Activated naive CD4-positive, alpha-beta T cell treated with anti-CD3 and anti-CD28 coated beads, Interleukin-2, amount 10 ng/mL, durations not matched to agents 7 days and 5 days (primary cell): ENCODE data around the gene ALG12.

Experiments
- CTCF ChIA-PET: fragments of 350-600 bp; sonication (Branson Sonifier 250); formaldehyde crosslinking; loops from one replicate; lab custom pipeline; 2021; ENCODE audit warnings: antibody characterized with exemption; lab: Charles Lee
- DNase-seq: peaks from one replicate; pipeline ENCODE4 v3.0.0-alpha.2; 2020
- H3K27ac Mint-ChIP-seq: one replicate; pipeline ENCODE4 v1.8.0; 2021; ENCODE audit warnings: mild to moderate bottlenecking, moderate library complexity, mixed read lengths
- H3K27me3 Mint-ChIP-seq: one replicate; pipeline ENCODE4 v1.8.0; 2021; ENCODE audit warnings: mild to moderate bottlenecking, mixed read lengths
- H3K36me3 Mint-ChIP-seq: one replicate; pipeline ENCODE4 v1.8.0; 2021; ENCODE audit warnings: mixed read lengths
- H3K4me1 Mint-ChIP-seq: one replicate; pipeline ENCODE4 v1.8.0; 2021; ENCODE audit warnings: mixed read lengths
- H3K4me3 Mint-ChIP-seq: one replicate; pipeline ENCODE4 v1.8.0; 2021; ENCODE audit warnings: mild to moderate bottlenecking, moderate library complexity, mixed read lengths
- H3K9me3 Mint-ChIP-seq: one replicate; pipeline ENCODE4 v1.8.0; 2021; ENCODE audit warnings: mixed read lengths

Gene ALG12

DNA sequence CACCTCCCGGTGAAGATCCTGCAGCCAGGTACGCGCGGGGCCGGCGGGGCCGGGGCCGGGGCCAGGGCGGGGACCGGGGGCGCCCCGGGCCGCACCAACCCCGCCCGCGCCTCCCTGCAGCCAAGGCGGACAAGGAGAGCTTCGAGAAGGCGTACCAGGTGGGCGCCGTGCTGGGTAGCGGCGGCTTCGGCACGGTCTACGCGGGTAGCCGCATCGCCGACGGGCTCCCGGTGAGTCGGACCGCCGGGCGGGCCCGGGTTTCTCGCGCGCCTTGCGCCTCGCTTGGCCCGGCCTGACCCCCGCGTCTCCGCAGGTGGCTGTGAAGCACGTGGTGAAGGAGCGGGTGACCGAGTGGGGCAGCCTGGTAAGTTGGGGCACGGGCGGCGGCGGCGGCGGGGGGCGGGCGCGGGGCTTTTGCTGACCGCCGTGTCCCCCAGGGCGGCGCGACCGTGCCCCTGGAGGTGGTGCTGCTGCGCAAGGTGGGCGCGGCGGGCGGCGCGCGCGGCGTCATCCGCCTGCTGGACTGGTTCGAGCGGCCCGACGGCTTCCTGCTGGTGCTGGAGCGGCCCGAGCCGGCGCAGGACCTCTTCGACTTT is 42.9 kb upstream of the ALG12 start:
- Mint-ChIP-seq H3K4me3 (peak overlapping the region; percentile 90), H3K36me3 (peaks cover 16% of the 10 kb centered on the region), H3K9me3 (no peaks in the 10 kb centered on the region), H3K4me1 (peaks cover 36% of the 10 kb centered on the region), H3K27ac (peak overlapping the region; percentile 89), H3K27me3 (no peaks in the 10 kb centered on the region)
- peak; percentile 60 for DNase-seq
- CTCF ChIA-PET: no interaction called here

DNA sequence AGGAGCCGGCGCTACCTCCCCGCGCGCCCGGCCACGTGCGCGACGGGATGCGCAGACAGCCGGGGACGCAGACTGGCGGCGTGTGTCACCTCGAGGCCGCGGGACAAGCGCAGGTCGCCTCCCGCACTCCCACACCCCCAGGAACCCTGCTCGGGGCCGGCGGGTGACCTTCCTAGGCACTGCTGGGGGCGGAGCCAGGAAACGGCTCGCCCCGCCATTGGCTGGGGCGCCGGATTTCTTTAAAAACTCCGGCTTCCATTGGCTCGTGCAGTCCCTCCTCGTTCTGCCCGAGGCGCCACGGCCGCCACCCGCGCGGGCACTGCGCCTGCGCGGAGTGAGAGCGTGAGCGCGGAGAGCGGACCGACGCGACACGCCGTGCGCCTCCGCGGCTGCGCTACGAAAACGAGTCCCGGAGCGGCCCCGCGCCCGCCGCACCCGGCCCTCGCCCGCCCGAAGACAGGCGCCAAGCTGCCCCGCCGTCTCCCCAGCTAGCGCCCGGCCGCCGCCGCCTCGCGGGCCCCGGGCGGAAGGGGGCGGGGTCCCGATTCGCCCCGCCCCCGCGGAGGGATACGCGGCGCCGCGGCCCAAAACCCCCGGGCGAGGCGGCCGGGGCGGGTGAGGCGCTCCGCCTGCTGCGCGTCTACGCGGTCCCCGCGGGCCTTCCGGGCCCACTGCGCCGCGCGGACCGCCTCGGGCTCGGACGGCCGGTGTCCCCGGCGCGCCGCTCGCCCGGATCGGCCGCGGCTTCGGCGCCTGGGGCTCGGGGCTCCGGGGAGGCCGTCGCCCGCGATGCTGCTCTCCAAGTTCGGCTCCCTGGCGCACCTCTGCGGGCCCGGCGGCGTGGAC is 42.1 kb upstream of the ALG12 start, which contains the start of gene PIM3:
Gene PIM3, plus strand, starts transcription at position 614 of the 846 bp plus-strand sequence. Its CDS starts 176 bp downstream, at position 790.
- Mint-ChIP-seq H3K4me1 (peaks cover 36% of the 10 kb centered on the region), H3K9me3 (no peaks in the 10 kb centered on the region), H3K27me3 (no peaks in the 10 kb centered on the region), H3K27ac (peak within 1 kb of the TSS; percentile 89), H3K4me3 (peak within 1 kb of the TSS; percentile 90), H3K36me3 (peaks cover 16% of the 10 kb centered on the region)
- peak; percentile 95 for DNase-seq
- CTCF ChIA-PET: no interaction called here

DNA sequence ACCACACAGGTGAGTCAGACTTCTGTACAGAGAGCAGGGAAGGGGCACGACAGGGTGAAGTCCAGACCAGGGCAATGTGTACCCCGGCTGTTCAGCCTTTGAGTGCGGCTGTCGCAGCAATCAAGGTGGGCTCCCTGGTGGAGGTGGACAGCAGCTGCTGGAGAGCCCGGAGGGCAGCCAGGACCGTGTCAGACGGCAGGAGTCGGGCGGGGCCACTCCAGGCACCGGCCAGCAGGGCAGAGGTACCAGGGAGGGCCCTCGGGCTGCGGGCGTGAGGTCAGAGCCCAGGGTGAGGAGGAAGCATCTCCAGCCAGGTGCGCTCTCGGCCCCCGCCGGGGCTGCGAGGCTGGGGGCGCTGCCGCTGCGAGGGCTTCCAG is 41.5 kb upstream of the ALG12 start:
- no peaks in the 10 kb centered on the region for H3K27me3 Mint-ChIP-seq
- CTCF ChIA-PET: no interaction called here
- H3K9me3 Mint-ChIP-seq: no peaks in the 10 kb centered on the region
- H3K27ac Mint-ChIP-seq: peak overlapping the region; percentile 76
- H3K4me1 Mint-ChIP-seq: peaks cover 35% of the 10 kb centered on the region
- H3K36me3 Mint-ChIP-seq: peaks cover 16% of the 10 kb centered on the region
- peak overlapping the region; percentile 73 for H3K4me3 Mint-ChIP-seq
- DNase-seq: peak; percentile 48

DNA sequence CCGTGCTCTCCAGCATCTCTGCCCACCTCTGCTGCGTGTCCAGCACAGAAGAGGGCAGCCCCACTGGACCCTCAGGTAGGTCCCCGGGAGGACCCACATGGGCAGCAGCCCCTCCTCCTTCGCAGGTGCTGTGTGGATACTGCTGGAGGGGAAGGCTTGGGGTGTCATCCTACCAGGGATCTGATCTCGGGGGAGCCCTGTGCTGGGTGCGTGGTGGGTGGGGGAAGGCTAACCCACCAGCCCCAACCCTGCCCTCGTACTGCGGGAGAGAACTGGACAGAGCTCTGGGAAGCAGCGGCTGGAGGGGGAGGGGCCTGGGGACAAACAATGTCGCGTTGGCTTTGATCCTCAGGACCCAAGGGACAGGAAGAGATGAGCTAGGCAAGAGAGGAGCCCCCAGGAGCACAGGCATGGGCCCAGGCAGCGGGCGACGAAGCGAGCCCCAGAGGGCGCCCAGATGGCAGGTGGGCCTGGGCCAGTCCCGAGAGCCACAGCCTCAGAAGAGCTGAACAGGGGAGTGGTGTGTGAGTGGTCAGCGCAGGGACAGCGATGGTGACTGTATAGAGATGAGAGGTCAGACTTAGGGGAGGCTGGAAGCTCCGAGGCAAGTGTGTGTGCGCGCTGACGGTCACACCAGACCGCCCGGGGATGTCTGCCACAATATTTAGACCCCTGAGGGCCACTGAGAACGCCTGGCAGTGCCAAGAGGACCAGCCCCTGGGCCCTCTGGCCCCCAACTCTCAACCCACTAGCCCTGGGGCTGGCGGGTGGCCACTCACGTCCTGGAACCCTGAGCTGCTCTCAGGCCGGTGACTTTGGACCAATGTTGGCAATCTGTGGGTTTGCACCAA is 40.9 kb upstream of the ALG12 start:
- Mint-ChIP-seq H3K4me3 (peak overlapping the region; percentile 73), H3K27me3 (no peaks in the 10 kb centered on the region), H3K4me1 (peaks cover 30% of the 10 kb centered on the region), H3K36me3 (peaks cover 15% of the 10 kb centered on the region), H3K9me3 (no peaks in the 10 kb centered on the region), H3K27ac (peak overlapping the region; percentile 76)
- CTCF ChIA-PET: no interaction called here
- DNase-seq: no peak

DNA sequence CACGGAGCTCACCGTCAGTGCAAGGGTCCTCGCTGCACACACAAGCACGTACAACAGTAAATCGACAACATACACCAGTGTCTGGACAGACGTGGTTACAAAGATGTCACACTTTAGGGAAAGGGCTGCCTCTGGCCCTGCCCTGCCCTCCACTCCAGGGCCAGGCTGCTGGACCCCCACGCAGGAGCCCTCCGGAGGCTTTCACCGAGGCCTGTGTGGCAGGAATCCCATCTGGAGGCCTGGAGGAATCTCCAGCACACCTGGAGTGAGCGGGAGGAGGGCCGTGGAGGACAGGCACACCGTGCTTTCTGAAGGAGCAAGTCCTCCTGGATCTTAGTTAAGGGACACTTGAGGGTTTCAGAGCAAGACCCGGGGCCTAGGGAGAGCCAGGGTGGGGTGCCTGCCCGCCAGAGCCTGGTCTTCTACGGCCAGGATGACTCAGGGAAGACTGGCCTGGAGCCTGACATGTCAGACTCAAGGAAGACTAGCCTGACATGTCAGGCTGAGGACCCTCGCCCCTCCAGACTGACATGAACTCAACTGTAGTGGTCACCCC is 40.2 kb upstream of the ALG12 start:
- Mint-ChIP-seq H3K4me1 (peaks cover 23% of the 10 kb centered on the region), H3K27ac (peak overlapping the region; percentile 71), H3K27me3 (no peaks in the 10 kb centered on the region), H3K9me3 (no peaks in the 10 kb centered on the region), H3K4me3 (peak overlapping the region; percentile 73), H3K36me3 (peaks cover 8% of the 10 kb centered on the region)
- CTCF ChIA-PET: no interaction called here
- no peak for DNase-seq

DNA sequence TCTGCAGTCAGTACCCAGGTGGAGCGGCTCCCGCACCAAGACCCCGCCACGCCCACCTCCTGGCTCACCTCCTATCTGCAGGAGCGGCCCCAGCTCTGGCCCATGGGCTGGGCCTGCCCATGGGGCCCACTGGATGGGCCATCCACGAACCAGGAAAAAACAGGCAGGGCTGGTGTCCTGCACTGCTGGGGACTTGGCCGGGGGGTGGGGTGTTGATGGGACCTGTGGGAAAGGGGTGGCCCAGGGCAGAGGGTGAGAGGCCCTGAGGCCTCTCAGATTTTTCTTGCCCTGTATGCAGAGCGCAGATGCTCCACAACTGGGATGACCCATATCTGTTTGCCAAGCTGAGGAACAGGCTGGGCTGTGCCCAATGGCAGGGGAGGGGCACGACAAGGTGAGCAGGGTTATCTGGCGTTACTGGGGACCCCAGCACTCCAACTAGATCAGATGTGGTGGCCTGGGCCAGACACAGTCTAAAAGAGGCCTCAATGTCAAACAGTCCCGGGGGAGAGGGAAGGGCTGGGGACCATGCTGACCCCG is 39.7 kb upstream of the ALG12 start:
- Mint-ChIP-seq H3K27me3 (no peaks in the 10 kb centered on the region), H3K9me3 (no peaks in the 10 kb centered on the region), H3K4me3 (no peak overlapping the region), H3K4me1 (peaks cover 17% of the 10 kb centered on the region), H3K36me3 (peaks cover 6% of the 10 kb centered on the region), H3K27ac (no peak overlapping the region)
- CTCF ChIA-PET: no interaction called here
- no peak for DNase-seq

DNA sequence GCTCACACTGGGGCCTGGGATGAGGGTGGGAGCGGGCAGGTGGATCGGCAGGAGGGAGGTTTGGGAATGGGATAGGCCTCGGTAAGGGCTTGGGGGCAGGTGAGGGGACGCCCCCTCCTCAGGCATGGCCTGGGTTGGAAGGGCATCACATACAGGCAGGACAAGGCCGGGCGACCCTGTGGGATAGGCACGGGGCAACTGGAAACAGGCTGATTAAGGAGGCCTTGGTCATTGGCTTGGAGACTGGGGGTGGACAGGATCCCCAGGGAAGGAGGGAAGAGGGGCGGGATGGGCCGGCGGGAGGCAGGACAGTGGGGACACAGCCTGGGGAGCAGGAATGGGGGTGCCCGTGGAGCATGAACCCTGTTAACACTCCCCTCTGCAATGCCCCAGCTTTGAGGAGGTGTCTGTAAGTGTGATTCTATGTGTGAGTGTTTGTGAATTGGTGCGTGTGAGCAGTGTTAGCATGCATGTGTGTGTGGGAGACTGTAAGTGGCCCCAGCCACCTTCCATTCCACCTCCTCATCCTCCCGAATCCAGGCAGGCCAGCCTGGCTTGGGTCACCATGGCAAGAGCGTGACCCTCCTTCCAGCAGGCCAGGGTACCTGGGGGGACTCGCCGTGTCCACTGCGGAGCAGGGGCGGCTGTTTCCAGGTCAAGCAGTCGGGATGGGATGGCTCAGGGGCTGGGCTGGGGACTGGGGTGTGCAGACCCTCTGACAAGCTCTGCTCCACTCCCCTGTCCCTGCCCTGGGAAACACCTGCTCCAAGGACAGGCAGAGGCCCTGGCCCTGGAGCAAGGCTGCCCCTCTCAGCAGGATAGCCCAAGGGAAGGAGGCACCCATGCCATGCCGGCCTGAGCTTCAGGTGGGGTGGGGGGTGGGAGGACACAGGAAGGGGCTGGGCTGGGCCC is 38.9 kb upstream of the ALG12 start:
- no peak for DNase-seq
- H3K27me3 Mint-ChIP-seq: no peaks in the 10 kb centered on the region
- H3K9me3 Mint-ChIP-seq: no peaks in the 10 kb centered on the region
- peaks cover 6% of the 10 kb centered on the region for H3K36me3 Mint-ChIP-seq
- CTCF ChIA-PET: no interaction called here
- peaks cover 14% of the 10 kb centered on the region for H3K4me1 Mint-ChIP-seq
- peak overlapping the region; percentile 5 for H3K27ac Mint-ChIP-seq
- no peak overlapping the region for H3K4me3 Mint-ChIP-seq

DNA sequence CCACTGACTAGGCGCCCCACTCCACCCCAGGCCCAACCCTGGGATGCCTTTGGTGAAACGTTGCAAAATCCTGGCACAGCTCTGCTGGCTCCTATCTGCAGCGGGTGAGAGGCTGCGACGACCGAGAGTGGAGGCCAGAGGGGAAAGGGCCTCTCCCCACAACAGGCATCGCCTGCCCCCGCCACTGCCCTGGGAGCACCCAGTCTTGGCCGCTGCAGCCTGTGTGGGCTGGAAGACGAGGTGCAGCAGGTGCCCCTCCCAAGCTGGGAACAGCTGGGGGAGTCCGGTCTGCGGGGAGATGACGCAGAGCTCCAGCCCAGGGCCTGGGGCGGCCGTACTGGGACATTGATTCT is 38.2 kb upstream of the ALG12 start:
- Mint-ChIP-seq H3K27me3 (no peaks in the 10 kb centered on the region), H3K27ac (no peak overlapping the region), H3K36me3 (peaks cover under 1% of the 10 kb centered on the region), H3K4me1 (peaks cover 11% of the 10 kb centered on the region), H3K9me3 (no peaks in the 10 kb centered on the region), H3K4me3 (no peak overlapping the region)
- CTCF ChIA-PET: no interaction called here
- DNase-seq: no peak

DNA sequence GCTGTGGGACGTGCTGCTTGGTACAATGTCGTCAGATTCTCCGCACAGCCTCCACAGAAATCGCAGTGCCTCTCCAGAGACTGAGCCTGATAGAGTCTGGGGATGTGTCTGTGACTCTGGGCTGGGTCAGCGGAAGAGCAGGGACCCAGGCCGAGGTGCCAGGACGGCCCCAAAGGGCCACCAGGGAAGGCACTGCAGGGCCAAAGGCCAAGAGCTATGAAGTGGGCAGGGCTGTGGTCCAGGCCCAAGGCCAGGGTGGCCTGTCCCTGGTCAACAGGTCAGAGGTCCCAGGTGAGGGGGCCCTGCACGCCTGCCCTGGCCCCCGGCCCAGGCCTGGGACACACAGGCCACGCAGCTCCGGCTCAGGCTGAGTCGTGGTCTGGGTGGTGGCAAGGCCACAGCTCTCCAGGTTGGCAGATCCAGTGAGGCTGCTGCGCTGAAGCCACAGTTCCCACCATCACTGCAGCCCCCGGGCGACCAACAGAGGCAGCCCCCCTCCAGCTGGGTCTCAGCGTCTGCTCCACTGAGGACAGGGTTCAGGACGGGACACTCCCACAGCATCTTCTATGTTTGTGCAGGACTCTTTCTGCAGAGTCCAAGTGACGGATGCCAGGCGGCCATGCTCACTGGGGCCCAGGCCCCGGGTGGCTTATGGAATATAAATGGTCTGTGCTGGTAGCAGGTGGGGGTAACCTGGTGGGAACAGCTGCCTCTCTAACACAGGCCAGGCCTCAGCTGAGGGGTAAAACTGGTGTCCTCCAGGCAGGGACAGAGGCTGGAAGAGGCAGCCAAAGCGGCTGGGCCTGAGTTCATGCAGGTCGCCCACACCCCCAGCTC is 37.6 kb upstream of the ALG12 start:
- Mint-ChIP-seq H3K36me3 (no peaks in the 10 kb centered on the region), H3K27me3 (no peaks in the 10 kb centered on the region), H3K27ac (no peak overlapping the region), H3K9me3 (no peaks in the 10 kb centered on the region), H3K4me3 (no peak overlapping the region), H3K4me1 (peaks cover 11% of the 10 kb centered on the region)
- no peak for DNase-seq
- CTCF ChIA-PET: no interaction called here

DNA sequence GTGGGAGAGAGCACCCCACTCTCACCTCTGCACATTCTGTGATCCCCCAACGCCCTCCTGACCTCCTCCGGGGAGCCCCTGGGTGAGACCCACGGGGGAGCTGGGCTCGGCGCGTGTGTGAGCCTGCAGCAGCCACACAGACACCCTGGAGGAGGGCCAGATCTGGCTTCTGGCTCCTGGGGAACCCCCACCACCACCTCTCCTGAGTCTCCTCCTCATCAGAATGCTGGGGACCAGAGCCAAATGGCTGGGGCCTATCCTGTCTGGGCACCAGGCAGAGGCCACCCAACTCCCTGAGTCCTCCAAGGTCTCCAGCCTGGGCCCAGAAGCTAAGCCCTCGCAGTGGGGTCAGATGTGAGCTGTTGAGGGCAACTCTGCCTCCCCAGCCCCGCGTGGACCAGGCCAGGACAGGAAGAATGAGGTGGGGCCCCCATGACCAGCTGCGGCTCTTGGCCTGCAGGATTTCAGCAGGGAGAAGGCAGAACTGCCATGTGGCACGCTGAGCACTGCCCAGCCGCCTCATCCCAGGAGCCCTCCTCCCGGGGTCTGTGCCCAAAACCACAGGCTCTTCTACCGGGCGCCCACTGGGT is 36.8 kb upstream of the ALG12 start:
- peaks cover 11% of the 10 kb centered on the region for H3K4me1 Mint-ChIP-seq
- H3K27me3 Mint-ChIP-seq: no peaks in the 10 kb centered on the region
- DNase-seq: no peak
- CTCF ChIA-PET: no interaction called here
- no peaks in the 10 kb centered on the region for H3K9me3 Mint-ChIP-seq
- no peak overlapping the region for H3K27ac Mint-ChIP-seq
- H3K4me3 Mint-ChIP-seq: no peak overlapping the region
- H3K36me3 Mint-ChIP-seq: no peaks in the 10 kb centered on the region

DNA sequence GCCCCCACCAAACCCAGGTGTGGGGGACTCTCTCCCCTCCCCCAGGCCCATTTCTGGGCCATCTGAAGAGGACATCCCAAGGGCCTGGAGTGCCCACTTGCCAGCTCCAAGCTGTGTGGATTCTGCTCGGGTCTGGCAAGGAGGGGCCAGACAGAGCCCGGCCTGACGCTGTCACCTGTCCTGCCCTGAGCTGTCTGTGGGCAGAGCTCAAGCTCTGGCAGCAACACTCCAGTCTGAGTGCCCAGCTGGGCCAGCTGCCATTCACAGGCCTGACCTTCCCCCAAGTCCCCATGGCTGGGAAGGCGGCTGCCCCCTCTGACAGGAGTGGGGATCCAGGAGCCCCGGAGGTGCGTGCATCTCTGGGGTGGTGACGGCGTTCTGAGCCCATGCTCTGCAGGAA is 36.1 kb upstream of the ALG12 start:
- Mint-ChIP-seq H3K4me3 (no peak overlapping the region), H3K4me1 (peaks cover 7% of the 10 kb centered on the region), H3K36me3 (no peaks in the 10 kb centered on the region), H3K27me3 (no peaks in the 10 kb centered on the region), H3K9me3 (no peaks in the 10 kb centered on the region), H3K27ac (no peak overlapping the region)
- DNase-seq: no peak
- CTCF ChIA-PET: no interaction called here

DNA sequence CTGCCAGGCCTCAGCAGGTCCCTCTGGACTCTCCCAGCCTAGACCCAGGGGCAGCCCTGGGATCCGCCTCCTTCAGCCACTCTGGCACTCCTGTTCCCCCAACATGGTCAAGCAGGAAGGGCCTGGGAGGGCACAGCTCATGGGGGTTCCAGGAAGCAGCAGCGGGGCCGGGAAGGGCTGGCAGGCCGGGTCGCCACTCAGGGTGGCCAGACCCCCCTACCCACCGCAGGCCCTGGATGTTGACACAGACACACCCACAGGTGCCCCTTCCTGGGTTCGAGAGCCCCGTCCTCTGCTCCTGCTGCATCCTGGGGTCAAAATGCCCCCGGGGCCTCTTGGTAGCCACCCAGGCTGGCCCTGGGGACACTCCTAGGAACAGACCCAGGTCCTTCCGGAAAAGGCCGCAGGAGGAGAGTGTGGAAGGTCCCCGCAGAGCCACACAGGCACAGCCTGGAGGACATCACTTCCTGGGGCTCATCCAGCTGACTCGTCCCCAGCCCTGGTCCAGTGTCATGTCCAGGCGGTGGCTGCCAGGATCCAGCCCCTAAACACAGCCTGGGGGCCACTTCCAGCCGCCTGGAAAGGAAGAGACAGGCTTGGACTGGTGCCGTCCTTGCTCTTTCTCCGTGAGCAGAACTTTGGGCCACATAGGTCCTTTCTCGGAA is 35.6 kb upstream of the ALG12 start:
- no peak for DNase-seq
- H3K4me3 Mint-ChIP-seq: no peak overlapping the region
- CTCF ChIA-PET: no interaction called here
- no peaks in the 10 kb centered on the region for H3K9me3 Mint-ChIP-seq
- no peaks in the 10 kb centered on the region for H3K36me3 Mint-ChIP-seq
- peaks cover 2% of the 10 kb centered on the region for H3K4me1 Mint-ChIP-seq
- no peak overlapping the region for H3K27ac Mint-ChIP-seq
- no peaks in the 10 kb centered on the region for H3K27me3 Mint-ChIP-seq
